Measurements from ENCODE around the gene SLC38A9.
"Not testable (repeated sequence)": the region's sequence is repeated elsewhere in the genome, so short reads cannot be mapped to it uniquely, and the experiment has no call there.

SLC38A9 gene

GRCh38 chr5:55608595-55609349, 103.4 kb downstream of the SLC38A9 start:
- H3K9me3 ChIP-seq (ENCODE audit: low read depth, low read length) = no peaks in the 10 kb centered on the region
- H3K9ac ChIP-seq (ENCODE audit: insufficient read length) = no peak overlapping the region
- no peaks in the 10 kb centered on the region for H3K36me3 ChIP-seq (ENCODE audit: insufficient read depth, low read length)
- no peak overlapping the region for H3K4me3 ChIP-seq
- DNase-seq (ENCODE audit: low read depth, low spot score) = no peak
- TF ChIP-seq EZH2 (IDR thresholded peaks at IDR 0.05) = no peak
- TF ChIP-seq POLR2AphosphoS5 (IDR thresholded peaks at IDR 0.05; ENCODE audit: borderline replicate concordance, low read depth, low read length) = no peak
- no peak for TF ChIP-seq FOXP2 (optimal IDR thresholded peaks at IDR 0.05; ENCODE audit: control extremely low read depth, extremely low read length, insufficient read depth)
- no peak overlapping the region for H3K27ac ChIP-seq

DNA sequence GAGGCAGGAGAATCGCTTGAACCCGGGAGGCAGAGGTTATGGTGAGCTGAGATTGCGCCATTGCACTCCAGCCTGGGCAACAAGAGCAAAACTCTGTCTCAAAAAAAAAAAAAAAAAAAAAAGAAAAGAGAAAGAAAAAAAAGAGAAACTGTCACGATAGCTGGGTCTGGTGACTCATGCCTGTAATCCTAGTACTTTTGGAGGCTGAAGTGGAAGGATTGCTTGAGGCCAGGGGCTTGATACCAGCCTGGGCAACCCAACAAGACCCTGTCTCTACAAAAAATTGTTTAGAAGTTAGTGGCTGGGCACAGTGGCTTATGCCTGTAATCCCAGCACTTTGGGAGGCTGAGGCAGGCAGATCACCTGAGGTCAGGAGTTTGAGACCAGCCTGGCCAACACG, 104.8 kb downstream of the SLC38A9 start:
- H3K27ac ChIP-seq; DNase-seq (ENCODE audit: low read depth, low spot score); H3K4me3 ChIP-seq; H3K9me3 ChIP-seq (ENCODE audit: low read depth, low read length); H3K9ac ChIP-seq (ENCODE audit: insufficient read length); H3K36me3 ChIP-seq (ENCODE audit: insufficient read depth, low read length): not testable (repeated sequence)

- Histone ChIP-seq H3K27ac (peak overlapping the region; percentile 77), H3K4me3 (peak overlapping the region; percentile 40), H3K9me3 (ENCODE audit: low read depth, low read length) (no peaks in the 10 kb centered on the region), H3K9ac (ENCODE audit: insufficient read length) (no peak overlapping the region), H3K36me3 (ENCODE audit: insufficient read depth, low read length) (no peaks in the 10 kb centered on the region)
- no peak for DNase-seq (ENCODE audit: low read depth, low spot score)
- TF ChIP-seq EZH2 (IDR thresholded peaks at IDR 0.05) = no peak
- no peak for TF ChIP-seq FOXP2 (optimal IDR thresholded peaks at IDR 0.05; ENCODE audit: control extremely low read depth, extremely low read length, insufficient read depth)
- no peak for TF ChIP-seq POLR2AphosphoS5 (IDR thresholded peaks at IDR 0.05; ENCODE audit: borderline replicate concordance, low read depth, low read length)
Observed at GRCh38 chr5:55604611-55605067, 107.5 kb downstream of the SLC38A9 start.

GRCh38 chr5:55603922-55604321, 108.2 kb downstream of the SLC38A9 start:
- TF ChIP-seq POLR2AphosphoS5 (IDR thresholded peaks at IDR 0.05; ENCODE audit: borderline replicate concordance, low read depth, low read length) = no peak
- TF ChIP-seq FOXP2 (optimal IDR thresholded peaks at IDR 0.05; ENCODE audit: control extremely low read depth, extremely low read length, insufficient read depth) = no peak
- TF ChIP-seq EZH2 (IDR thresholded peaks at IDR 0.05) = no peak
- Histone ChIP-seq H3K9me3 (ENCODE audit: low read depth, low read length) (no peaks in the 10 kb centered on the region), H3K4me3 (no peak overlapping the region), H3K9ac (ENCODE audit: insufficient read length) (no peak overlapping the region), H3K36me3 (ENCODE audit: insufficient read depth, low read length) (no peaks in the 10 kb centered on the region), H3K27ac (peak overlapping the region; percentile 77; the same call in 1 of the 2 replicates)
- DNase-seq (ENCODE audit: low read depth, low spot score) = no peak

DNA sequence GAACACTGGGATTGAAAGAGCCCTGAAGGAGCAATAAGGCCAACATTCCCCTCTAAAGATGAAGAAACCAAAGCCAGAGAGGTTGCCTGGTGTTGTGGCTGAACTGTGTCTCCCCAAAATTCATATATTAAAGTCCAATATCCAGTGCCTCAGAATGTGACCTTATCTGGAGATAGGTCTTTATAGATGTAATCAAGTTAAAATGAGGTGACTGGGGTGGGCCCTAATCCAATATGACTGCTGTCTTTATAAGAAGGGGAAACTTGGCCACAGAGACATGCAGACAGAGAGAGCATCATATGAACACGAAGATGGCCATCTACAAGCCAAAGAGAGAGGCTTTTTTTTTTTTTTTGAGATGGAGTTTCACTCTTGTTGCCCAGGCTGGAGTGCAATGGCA, 110.5 kb downstream of the SLC38A9 start:
- H3K9me3 ChIP-seq (ENCODE audit: low read depth, low read length) = no peaks in the 10 kb centered on the region
- H3K36me3 ChIP-seq (ENCODE audit: insufficient read depth, low read length) = no peaks in the 10 kb centered on the region
- H3K27ac ChIP-seq = no peak overlapping the region
- DNase-seq (ENCODE audit: low read depth, low spot score) = no peak
- TF ChIP-seq EZH2 (IDR thresholded peaks at IDR 0.05) (no peak), POLR2AphosphoS5 (IDR thresholded peaks at IDR 0.05; ENCODE audit: borderline replicate concordance, low read depth, low read length) (no peak), FOXP2 (optimal IDR thresholded peaks at IDR 0.05; ENCODE audit: control extremely low read depth, extremely low read length, insufficient read depth) (no peak)
- no peak overlapping the region for H3K4me3 ChIP-seq
- H3K9ac ChIP-seq (ENCODE audit: insufficient read length) = no peak overlapping the region

DNA sequence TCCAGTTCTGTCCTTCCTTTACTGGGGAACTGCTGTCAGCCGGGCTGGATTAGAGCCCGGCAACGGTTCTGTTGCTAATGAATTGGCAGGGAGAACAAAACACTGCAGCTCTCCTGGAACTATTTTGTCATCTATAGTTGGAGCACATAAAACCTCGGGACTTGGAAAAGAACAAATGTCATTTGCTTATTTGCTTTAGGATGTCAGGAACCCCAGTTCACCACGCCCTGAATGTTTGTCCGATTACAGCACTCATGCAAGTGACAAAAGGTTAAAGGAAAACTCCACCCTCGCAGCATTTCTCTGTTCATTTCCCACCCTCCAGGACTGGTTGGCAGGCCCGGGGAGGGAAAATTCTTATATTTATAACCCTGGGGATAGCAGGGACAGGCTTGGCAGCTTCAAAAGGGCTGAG, 110.9 kb downstream of the SLC38A9 start:
- TF ChIP-seq FOXP2 (optimal IDR thresholded peaks at IDR 0.05; ENCODE audit: control extremely low read depth, extremely low read length, insufficient read depth) (no peak), EZH2 (IDR thresholded peaks at IDR 0.05) (no peak), POLR2AphosphoS5 (IDR thresholded peaks at IDR 0.05; ENCODE audit: borderline replicate concordance, low read depth, low read length) (no peak)
- no peak overlapping the region for H3K9ac ChIP-seq (ENCODE audit: insufficient read length)
- no peaks in the 10 kb centered on the region for H3K36me3 ChIP-seq (ENCODE audit: insufficient read depth, low read length)
- no peak for DNase-seq (ENCODE audit: low read depth, low spot score)
- no peak overlapping the region for H3K4me3 ChIP-seq
- no peak overlapping the region for H3K27ac ChIP-seq
- H3K9me3 ChIP-seq (ENCODE audit: low read depth, low read length) = no peaks in the 10 kb centered on the region

GRCh38 chr5:55600497-55601203, 111.5 kb downstream of the SLC38A9 start:
- TF ChIP-seq FOXP2 (optimal IDR thresholded peaks at IDR 0.05; ENCODE audit: control extremely low read depth, extremely low read length, insufficient read depth) (no peak), EZH2 (IDR thresholded peaks at IDR 0.05) (no peak), POLR2AphosphoS5 (IDR thresholded peaks at IDR 0.05; ENCODE audit: borderline replicate concordance, low read depth, low read length) (no peak)
- no peaks in the 10 kb centered on the region for H3K36me3 ChIP-seq (ENCODE audit: insufficient read depth, low read length)
- H3K4me3 ChIP-seq = no peak overlapping the region
- no peak overlapping the region; the same call in 1 of the 2 replicates for H3K27ac ChIP-seq
- no peak for DNase-seq (ENCODE audit: low read depth, low spot score)
- H3K9me3 ChIP-seq (ENCODE audit: low read depth, low read length) = no peaks in the 10 kb centered on the region
- H3K9ac ChIP-seq (ENCODE audit: insufficient read length) = no peak overlapping the region

DNA sequence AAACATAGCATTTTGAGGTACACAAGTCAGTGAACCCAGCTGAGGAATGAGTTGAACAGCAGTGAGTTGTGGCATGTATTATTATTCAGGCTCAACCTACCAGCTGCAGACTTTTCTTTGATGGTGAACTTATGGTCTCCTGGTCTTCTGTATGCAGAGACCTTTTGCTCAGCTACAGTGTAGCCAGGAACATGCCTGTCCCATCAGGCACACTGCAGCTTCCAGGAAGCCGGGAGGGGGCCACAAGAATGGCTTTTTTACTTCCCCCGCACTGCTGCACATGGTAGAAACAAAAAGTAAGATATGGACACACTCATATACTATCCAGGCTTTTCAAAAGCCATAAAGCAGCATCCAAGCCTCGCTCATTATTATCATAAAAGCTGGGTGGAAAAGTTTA, 112.0 kb downstream of the SLC38A9 start:
- DNase-seq (ENCODE audit: low read depth, low spot score) = no peak
- Histone ChIP-seq H3K9me3 (ENCODE audit: low read depth, low read length) (no peaks in the 10 kb centered on the region), H3K36me3 (ENCODE audit: insufficient read depth, low read length) (no peaks in the 10 kb centered on the region), H3K27ac (no peak overlapping the region), H3K9ac (ENCODE audit: insufficient read length) (no peak overlapping the region), H3K4me3 (no peak overlapping the region)
- TF ChIP-seq POLR2AphosphoS5 (IDR thresholded peaks at IDR 0.05; ENCODE audit: borderline replicate concordance, low read depth, low read length) (no peak), EZH2 (IDR thresholded peaks at IDR 0.05) (no peak), FOXP2 (optimal IDR thresholded peaks at IDR 0.05; ENCODE audit: control extremely low read depth, extremely low read length, insufficient read depth) (no peak)
